Activated T-cell treated with anti-CD3 and anti-CD28 coated beads for 4 hours (primary cell): ENCODE measurements around the gene HADHA.
"Not testable (repeated sequence)": the region's sequence is repeated elsewhere in the genome, so short reads cannot be mapped to it uniquely, and the experiment has no call there.

Experiments used
- DNase-seq: peaks from one replicate; pipeline ENCODE4 v3.0.0-alpha.2; 2020

Gene HADHA

DNA sequence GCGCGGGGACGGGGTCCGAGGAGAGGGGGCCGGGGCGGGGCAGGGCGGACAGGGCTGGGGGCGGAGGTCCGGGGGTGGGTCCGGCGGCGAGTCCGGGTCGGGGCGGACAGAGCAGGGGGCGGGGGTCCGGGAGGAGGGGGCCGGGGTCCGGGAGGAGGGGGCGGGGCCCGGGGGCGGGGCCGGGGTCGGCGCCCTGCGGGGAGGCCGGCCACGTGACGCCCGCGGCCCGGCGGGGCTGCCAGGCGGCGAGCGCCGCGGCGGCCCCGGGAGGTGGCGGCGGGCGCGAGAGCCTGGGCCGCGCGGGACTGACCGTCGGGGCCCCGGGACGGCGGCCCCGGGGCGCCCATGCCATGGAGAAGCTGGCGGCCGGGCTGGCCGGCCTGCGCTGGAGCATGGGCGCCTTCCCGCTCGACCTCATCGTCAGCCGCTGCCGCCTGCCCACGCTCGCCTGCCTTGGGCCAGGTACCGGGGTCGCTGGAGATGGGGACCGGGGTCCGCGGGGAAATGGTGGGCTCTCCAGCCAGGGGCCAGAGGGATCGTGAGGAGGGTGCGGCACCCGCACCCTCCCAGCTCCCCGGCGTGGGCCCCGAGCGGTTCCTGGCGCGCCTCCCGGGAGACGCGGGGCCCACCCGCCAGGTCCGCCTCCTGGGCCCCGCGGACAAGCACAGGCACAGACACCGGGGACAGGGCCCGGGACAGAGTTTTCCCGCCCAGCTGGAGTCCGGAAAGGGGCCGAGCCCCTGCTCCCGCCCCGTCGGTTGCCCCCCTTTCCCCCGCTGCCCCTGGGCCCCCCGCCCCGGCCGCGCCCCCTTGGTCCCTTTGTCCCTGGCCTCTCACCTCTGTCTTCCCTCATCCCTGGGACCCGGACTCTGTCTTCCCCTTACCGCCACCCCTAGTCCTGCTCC is 71.3 kb downstream of the HADHA start, which contains the start of gene GAREM2:
GAREM2 (plus strand) TSS at position 218 of the 905 bp plus-strand sequence; CDS start at position 351, 133 bp downstream.
- no peak for DNase-seq

DNA sequence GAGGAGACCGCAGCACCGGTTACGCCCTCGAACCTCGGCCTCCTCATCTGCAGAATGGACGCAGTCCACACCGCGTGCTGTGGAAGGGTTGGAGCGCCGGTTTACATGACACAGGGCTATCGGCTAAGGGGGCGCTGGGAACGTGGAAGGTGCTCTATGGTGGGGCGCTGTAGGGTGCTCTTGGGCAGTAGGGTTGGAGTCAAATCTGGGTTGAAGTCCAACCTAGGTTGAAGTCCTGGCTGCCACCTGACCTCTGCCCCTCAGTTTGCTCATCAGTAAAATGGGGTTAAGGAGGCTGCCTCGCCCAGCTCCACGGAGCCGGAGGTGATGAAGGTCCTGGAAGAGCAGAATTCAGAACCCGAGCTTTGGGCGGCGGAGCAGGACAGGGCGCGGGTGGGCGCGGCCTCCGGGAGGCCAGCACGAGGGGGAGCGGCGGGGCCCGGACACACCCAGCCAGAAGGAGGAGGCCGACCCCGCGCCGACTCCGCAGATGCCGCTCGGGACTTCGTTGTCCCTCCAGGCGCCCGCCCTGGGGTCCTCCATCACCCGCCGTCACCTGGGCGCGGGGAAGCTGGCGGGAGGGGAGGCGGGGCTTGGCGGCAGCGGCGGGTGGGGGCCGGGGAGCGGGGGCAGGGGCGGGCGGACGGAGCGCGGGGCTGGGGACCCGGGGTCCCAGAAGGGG is 72.1 kb downstream of the HADHA start:
- DNase-seq = no peak

DNA sequence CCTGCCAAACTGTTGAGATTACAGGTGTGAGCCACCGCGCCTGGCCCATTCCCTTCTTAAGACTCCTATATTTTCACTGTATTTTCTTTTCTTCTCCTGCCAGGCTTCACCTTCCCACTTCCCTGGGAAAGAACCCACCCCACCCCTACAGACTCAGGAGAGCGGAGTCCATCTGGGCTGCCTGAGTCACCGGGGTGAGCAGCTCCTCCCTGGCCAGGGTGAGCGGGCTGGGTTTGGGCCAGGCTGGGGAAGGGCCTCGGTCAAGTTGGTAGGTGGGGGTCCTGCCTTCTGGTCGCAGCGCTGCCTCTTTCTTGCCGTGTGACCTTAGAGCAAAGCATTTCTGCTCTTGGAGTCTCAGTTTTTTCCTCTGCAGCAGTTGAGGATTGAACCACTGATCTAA is 73.6 kb downstream of the HADHA start:
- no peak for DNase-seq

DNA sequence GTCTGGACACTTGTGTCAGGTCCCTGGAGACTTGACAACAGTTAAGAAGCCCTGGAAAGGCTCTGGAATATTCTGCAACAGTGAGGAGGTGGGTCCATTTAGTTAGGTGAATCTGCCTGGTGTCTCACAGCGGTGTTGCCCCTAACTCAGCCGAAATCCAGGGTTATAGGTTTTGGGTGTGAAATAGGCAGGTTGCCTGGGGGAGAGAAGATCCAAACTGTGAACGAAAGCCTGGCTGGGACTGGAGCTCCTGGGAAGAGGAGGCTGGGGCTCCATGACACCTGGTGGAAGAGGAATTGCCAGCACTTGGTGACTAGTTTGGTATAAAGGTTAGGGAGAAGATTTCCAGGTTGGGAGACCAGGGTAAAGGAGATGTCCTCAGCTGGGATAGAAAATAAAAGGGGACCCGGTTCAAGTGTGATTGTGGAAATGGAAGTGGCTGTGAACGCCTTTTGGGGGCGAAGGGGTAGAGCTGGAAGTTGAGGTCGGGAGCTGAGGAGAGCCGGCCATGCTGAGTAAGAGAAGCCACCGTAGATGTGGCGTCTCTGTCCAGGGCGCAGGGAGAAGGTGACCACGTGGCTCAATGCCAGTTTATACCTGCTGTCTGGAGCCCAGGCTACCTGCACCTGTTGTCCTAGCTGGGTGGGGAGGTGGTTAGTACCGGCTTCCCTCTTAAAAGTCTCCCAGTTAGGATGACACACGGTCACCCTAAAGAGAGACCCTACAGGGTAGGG is 74.6 kb downstream of the HADHA start:
- DNase-seq = no peak

- no peak for DNase-seq
These were observed 75.2 kb downstream of the HADHA start for GRCh38 chr2:26169226-26169625.

GRCh38 chr2:26168785-26169184 is 75.6 kb downstream of the HADHA start:
- no peak for DNase-seq

DNA sequence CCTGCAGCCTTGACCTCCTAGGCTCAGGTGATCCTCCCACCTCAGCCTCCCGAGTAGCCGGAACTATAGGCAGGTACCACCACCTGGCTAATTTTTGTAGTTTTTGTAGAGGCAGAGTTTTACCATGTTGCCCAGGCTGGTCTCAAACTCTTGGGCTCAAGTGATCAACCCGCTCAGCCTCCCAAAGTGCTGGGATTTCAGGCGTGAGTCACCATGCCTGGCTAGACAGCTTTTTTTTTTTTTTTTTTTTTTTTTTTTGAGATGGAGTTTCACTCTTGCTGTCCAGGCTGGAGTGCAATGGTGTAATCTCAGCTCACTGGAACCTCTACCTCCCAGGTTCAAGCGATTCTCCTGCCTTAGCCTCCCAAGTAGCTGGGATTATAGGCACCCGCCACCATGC is 77.9 kb downstream of the HADHA start:
- not testable (repeated sequence) for DNase-seq

DNA sequence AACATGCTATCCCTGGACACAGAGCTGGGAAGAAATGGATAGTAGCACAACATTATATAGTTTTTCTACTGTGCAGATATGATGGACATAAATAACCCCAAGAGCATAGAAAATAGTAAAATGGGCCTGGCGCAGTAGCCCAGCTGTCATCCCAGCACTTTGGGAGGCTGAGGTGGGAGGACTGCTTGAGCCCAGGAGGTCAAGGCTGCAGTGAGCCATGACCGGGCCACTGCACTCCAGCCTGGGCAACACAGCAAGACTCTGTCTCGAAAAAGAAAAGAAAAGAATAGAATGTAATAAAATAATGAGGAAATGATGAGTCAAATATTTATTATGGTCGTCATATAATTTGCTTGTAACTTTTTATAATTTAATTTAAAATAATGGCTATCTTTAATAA is 79.0 kb downstream of the HADHA start:
- no peak for DNase-seq

- no peak for DNase-seq
These were observed 79.7 kb downstream of the HADHA start for GRCh38 chr2:26164641-26165211.

- DNase-seq = no peak
These were observed 80.2 kb downstream of the HADHA start for GRCh38 chr2:26164231-26164630.

DNA sequence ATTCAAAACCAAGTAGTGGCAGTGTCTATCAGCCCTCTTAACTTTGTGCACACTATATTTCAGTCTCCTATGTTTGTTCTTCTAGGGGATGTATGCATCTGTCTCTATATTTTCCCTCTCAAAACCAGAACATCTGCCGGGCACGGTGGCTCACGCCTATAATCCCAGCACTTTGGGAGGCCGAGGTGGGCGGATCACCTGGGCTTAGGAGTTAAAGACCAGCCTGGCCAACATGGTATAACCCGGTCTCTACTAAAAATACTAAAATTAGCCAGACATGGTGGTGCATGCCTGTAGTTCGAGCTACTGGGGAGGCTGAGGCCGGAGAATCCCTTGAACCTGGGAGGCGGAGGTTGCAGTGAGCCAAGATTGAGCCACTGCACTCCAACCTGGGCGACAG is 81.5 kb downstream of the HADHA start:
- DNase-seq = no peak

DNA sequence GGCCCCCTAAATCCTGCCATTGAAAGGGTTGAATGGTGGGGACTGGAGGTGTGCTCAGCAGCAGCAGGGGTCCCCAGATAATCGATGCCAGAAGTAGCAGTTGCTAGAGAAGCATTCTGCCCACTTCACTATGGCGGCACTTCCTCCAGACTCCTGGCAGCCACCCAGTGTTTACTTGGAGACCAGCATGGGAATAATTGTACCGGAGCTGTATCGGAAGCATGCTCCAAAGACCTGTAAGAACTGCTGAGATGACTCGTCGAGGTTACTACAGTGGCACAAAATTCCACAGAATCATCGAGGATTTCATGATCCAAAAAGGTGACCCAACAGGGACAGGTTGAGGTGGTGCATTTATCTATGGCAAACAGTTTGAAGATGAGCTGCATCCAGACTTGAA is 82.5 kb downstream of the HADHA start:
- DNase-seq = no peak

DNA sequence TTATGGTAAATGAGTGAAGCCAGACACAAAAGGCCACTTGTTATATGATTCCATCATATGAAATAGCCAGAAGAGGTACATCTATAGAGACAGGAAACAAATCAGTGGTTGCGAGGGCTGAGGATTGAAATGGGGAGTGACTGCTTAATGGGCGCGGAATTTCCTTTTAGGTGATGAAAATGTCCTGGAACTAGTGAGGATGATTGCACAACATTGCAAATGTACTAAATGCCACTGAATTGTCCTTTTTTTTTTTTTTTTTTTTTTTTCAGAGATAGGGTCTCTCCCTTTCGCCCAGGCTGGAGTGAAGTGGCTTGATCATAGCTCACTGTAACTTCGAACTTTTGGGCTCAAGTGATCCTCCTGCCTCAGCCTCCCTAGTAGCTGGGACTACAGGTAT is 86.9 kb downstream of the HADHA start:
- no peak for DNase-seq

GRCh38 chr2:26150243-26150642 is 94.2 kb downstream of the HADHA start:
- no peak for DNase-seq

DNA sequence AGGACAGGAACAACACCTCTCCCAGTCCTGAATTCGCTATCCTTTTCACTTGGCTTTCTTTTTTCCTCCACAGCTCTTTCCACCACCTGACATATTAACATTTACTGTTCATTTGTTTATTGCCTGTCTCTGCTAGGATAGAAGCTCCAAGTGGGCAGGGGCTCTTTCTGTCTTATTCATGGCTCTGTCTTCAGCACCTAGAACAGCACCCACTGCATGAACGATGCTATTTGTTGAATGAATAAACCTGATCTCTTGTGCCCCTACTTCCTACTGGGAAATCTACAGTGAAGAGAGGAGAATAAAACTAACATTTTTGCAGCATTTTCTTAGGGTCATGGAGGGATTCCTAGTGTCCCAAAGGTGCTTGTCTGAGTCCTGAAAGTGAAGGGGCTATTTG is 95.9 kb downstream of the HADHA start:
- no peak for DNase-seq

DNA sequence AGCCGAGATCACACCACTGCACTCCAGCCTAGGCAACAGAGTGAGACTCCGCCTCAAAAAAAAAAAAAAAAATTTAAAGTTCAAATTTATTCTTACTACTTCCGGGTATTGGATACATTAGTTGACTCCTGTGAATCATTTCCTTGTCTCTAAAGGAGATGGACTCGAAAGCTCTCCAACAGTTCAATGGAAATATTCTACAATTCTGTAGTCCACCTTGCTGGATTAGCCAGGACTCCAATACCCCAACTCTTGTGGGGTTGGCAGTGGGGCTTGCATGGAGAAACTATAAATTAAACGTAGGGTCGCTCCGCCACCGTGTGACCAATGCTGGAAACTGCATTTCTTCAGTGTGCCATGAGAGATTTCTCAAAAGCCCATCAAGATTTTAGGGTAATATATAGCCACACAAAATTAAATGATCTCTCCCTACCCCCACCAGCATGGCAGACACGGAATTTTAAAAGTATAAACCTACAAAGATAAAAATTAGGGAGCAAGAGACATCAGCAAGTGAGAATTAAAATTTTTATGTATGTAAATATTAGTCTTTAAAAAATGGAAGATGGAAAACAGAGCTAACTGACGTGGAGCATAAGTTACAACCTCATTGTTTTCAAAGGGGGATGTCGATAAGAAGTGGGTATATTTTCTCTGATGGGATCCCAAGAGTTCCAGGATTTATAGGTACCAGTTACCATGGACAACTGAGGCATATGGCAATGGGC is 99.3 kb downstream of the HADHA start:
- peak; percentile 48 for DNase-seq

DNA sequence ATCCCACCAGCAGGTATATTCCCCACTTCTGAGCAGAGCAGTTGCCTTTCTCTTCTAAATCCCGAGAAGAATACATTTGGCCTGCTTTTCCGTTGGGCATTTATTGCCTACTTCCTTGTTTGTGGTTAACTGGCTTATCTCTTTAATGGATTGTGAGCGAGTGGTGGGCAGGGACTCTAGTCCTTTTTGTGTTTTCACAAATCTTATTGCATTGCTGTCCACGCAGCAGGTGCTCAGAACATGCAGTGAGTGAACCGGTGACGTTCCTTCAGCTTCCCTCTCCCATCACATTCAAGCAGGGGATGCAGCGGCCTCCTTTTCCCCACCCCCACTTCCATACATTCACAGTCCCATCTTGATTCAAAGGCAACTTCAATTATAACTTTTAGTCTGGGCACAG is 100.4 kb downstream of the HADHA start:
- DNase-seq = no peak

GRCh38 chr2:26141145-26141769 is 103.2 kb downstream of the HADHA start:
- DNase-seq = no peak
